Right renal cortex interstitium (tissue), 3 donors: ENCODE results near the gene ACTN3. TPM values are rescaled to one million over a fixed set of nuclear protein-coding genes. Genes with fewer than 3 reads are reported as not detected.
"Not testable (repeated sequence)": the region's sequence is repeated elsewhere in the genome, so short reads cannot be mapped to it uniquely, and the experiment has no call there.

Experiments
- DNase-seq, 3 donors: peaks; one replicate each; pipeline ENCODE4 v3.0.0-alpha.2; 2013; ENCODE audit warnings: low read depth in 3 of 3, low spot score in 2 of 3
- polyA plus RNA-seq, 3 donors: library from polyadenylated mRNA; unstranded; fragments of 120-200 nt; gene quantifications; one replicate each; pipeline ENCODE4 v1.2.1, GENCODE V29; 2013; ENCODE audit not compliant: insufficient read length in 3 of 3

The ACTN3 gene
- polyA plus RNA-seq = under 1 TPM; 0.40 to 0.67 (median 0.53) TPM

DNA sequence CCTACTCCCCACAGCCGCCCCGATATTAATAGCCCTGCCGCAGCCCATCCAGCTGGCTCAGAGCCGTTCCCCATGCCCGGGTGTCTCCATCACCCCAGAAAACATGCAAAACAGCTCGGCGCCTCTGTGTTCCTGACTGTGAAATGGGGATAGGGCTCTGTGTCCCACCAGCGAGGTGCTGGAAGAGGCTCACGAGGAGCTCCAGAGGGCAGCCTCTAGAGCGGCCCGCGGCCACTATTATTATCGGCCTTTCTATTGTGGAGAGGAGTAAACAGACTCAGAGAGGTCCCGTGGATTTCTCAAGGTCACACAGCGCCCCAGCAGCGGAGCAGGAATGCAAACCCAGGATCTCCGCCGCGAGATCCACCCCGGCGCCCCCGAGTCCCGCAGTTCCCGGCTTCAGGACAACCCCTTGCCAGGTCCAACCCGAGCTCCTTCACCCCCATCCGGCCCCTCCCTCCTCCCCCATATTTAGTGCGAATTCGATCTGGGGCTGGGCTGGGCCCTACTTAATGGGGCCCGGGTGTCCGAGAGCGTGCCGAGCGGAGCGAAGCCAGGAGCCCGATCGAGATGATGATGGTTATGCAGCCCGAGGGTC, at the start of gene ACTN3:
TSS of gene ACTN3 (plus strand) at position 536 of the 598 bp plus-strand sequence. CDS start at position 571, 35 bp downstream.
- DNase-seq = no peak

DNA sequence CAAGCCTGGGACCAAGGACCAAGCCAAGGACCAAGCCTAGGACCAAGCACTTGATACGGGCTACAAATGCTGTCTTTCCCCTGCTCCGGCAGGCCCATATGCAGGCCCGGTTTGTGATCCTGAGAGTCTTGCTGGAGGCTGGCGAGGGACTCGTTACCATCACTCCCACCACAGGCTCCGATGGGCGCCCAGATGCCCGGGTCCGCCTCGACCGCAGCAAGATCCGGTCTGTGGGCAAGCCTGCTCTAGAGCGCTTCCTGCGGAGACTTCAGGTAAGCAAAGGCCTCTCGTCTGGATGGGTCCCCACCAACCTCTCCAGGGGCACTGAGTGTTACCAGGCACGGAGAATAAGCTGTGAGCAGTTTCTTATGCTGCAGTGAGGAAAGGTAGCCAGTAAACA, 49.5 kb upstream of the ACTN3 start:
- DNase-seq = no peak

- DNase-seq = no peak
Measured at GRCh38 chr11:66498506-66498905, 48.2 kb upstream of the ACTN3 start.

- DNase-seq = no peak
Measured at GRCh38 chr11:66505276-66505816, 41.4 kb upstream of the ACTN3 start.

- no peak for DNase-seq
Measured at GRCh38 chr11:66509131-66509561, 37.6 kb upstream of the ACTN3 start.

GRCh38 chr11:66510271-66510989, 36.3 kb upstream of the ACTN3 start, which contains the start of gene BBS1:
Gene BBS1 (plus strand): TSS chr11:66510635. CDS start chr11:66510660, 25 bp downstream.
- peak; percentile 63 to 73 (median 72) for DNase-seq

DNA sequence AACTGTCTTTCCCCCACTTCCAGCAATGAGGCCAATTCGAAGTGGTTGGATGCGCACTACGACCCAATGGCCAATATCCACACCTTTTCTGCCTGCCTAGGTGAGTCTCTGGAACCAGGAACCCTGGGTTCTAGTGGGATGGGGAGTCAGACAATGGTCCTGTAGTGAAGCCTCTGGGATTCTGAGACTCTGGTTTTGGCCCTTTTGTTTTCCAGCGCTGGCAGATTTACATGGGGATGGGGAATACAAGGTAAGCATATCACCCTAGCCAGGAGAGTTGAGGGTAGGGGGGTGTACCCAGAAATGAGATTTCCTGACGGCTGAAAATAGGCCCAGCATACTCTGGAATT, 35.7 kb upstream of the ACTN3 start:
- no peak for DNase-seq

GRCh38 chr11:66523611-66524010, 23.1 kb upstream of the ACTN3 start:
- no peak for DNase-seq

- no peak for DNase-seq
Measured at GRCh38 chr11:66524304-66525040, 22.2 kb upstream of the ACTN3 start.

GRCh38 chr11:66529069-66529468, 17.6 kb upstream of the ACTN3 start:
- DNase-seq = no peak

- DNase-seq = no peak
Measured at GRCh38 chr11:66529655-66530054, 17.0 kb upstream of the ACTN3 start.

DNA sequence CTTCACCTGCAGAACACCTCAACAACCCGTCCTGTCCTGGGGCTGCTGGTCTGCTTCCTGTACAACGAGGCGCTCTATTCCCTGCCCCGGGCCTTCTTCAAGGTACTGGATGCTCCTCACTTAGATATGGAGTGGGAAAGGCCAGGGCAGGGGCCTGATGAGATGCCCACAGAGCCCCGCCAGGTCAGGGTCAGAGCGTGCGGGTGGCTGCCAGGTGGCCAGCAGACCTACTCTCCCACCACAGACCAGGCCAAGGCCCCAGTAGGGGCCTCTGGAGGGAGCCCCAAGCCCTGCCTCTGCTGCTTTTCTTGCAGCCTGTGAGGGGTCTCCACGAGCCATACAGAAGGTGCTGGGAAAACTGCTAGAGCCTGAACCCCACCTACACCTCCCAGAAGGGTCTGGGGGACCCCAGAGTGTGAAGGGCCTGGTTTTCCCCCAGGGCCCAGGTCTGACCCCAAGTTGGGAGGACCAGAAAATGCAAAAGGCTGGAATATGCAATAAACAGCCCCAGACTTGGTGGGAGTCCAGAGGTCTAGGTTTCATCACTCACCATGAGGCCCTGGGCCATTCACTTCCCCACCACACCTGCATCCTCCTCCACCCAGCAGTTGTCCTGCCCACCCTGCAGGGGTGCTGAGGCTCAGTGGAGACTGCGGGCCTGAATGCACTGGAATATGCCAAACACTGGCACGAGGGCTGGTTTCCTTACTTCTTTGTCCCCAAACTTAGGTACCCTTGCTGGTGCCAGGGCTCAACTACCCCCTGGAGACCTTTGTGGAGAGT, 15.6 kb upstream of the ACTN3 start:
- DNase-seq = no peak

GRCh38 chr11:66531841-66532240, 14.9 kb upstream of the ACTN3 start:
- DNase-seq = no peak

DNA sequence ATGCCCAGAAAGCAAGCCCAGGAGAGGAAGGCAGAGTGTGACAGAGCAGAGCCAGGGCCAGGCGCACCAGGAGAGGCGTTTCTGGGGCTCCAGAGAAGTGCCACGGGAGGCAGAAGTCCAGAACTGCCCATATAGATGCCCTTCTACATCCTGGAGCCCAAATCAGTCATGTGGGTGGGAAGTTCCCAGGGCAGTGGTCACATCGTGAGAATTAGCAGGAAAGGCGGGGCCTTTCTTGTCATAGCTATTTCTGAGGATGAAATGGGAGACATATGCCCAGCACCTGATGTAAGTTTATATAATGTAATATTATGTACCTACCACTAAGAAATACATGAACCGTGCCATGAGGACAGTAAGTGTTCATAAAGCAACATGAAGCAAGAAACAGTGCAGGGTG, 13.9 kb upstream of the ACTN3 start:
- no peak for DNase-seq

DNA sequence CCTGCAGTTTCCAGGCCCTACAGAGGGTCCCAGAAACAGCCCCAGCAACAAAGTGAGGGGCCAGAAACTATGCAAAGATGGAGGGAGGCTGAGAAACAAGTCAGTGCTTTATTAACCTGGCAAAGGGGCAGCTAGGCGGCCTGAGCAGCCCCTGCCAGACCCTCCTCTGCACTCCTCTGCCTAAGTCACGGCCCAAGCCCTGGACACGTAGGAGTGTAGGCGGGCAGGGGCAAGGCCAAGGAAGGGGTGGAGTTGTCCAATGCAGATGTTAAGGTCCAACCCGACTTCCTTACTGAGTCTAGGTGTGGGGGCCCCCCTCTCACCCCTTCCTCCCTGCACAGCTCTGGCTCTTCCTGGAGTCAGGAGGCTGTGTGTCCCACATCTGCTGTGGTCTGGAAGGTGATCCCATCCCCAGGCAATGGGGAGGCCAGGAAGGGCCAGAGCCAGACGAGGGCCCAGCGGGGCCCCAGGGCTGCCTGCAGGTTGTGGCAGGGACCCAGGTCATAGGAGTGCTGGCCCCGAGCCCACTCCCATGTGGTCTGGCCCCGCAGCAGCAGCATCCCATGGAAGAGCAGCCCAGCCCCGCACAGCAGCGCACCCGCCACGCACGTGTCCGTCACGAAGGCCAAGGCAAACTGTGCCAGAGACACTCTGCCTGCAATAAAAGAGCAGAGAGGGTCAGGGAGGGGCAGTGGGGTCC, 7.4 kb upstream of the ACTN3 start:
- no peak for DNase-seq

GRCh38 chr11:66539870-66540213, 6.9 kb upstream of the ACTN3 start:
- DNase-seq = no peak

- not testable (repeated sequence) for DNase-seq
Measured at GRCh38 chr11:66540598-66540997, 6.1 kb upstream of the ACTN3 start.

GRCh38 chr11:66541892-66542291, 4.8 kb upstream of the ACTN3 start:
- DNase-seq = no peak

DNA sequence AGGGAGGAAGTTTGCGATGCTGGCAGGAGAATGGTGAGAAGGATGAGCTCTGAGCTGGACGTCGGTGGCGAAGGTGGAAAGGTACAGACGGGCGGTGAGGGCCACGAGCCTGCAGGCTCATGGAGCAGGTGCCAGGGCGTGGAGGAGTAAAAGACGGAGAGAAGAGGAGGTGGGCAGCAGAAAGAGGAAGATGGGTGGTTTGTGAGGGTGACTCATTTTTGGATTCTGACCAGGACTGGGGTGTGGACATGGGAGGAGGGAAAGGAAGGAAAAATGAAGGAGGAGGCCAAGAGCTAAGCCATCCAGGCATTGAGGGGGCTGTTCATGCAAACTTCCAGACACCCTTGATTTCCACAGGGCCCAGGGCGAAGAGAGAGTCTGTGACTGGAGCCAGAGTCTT, 4.3 kb upstream of the ACTN3 start:
- no peak for DNase-seq
